ENCODE measurements around the gene CASP3.
"Not testable (repeated sequence)": the region's sequence is repeated elsewhere in the genome, so short reads cannot be mapped to it uniquely, and the experiment has no call there.

CASP3 gene

DNA sequence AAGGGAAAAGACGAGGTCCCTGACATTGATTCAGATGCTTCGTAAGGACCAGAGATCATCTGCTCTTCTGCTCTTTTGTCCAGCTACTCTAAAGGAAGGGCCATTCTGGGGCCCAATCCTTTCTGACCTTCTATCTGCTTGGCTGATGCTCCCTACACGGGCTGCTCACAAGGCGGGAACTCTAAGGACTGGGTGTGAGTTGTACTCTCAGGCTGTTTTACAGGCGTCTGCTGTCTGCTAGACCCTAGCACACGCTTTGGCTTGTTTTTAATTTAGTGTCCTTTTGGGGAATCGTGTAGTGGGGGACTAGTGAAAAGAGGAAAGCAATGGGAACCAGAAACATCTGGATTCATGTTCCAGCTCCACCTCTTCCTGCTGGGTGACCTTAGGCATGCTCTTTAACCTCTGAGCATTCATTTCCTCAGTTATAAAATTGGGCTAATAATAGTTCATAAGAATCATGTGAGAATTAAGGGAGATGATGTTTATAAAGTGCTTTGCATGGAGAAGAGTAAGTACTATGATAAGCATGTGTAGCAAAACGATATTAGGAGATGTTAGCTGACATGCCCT is 53.1 kb downstream of the CASP3 start:
- ATAC-seq (ENCODE audit: insufficient read depth, low read depth) (no peak), DNase-seq (no peak)
- Histone ChIP-seq H3K4me2 (ENCODE audit: insufficient read depth, low read length) (no peak overlapping the region), H3K36me3 (ENCODE audit: insufficient read depth, low read length) (no peaks in the 10 kb centered on the region), H3K79me2 (ENCODE audit: insufficient read depth, low read length) (no peaks in the 10 kb centered on the region), H3K9me3 (ENCODE audit: insufficient read depth, low read length, severe bottlenecking) (no peaks in the 10 kb centered on the region), H3K4me3 (ENCODE audit: low read depth in 1 of 2, low read length in 2 of 2) (no peak overlapping the region), H3K27ac (ENCODE audit: low read length) (no peak overlapping the region), H3K27me3 (ENCODE audit: insufficient read depth, low read length, poor library complexity) (no peaks in the 10 kb centered on the region), H3K9ac (ENCODE audit: low read depth, low read length) (no peak overlapping the region), H3K4me1 (ENCODE audit: insufficient read depth, low read length) (peaks cover 9% of the 10 kb centered on the region), H4K20me1 (ENCODE audit: insufficient read depth, low read length) (no peaks in the 10 kb centered on the region), H2AFZ (ENCODE audit: low read depth, low read length) (no peak overlapping the region)
- TF ChIP-seq, protein P1, sequence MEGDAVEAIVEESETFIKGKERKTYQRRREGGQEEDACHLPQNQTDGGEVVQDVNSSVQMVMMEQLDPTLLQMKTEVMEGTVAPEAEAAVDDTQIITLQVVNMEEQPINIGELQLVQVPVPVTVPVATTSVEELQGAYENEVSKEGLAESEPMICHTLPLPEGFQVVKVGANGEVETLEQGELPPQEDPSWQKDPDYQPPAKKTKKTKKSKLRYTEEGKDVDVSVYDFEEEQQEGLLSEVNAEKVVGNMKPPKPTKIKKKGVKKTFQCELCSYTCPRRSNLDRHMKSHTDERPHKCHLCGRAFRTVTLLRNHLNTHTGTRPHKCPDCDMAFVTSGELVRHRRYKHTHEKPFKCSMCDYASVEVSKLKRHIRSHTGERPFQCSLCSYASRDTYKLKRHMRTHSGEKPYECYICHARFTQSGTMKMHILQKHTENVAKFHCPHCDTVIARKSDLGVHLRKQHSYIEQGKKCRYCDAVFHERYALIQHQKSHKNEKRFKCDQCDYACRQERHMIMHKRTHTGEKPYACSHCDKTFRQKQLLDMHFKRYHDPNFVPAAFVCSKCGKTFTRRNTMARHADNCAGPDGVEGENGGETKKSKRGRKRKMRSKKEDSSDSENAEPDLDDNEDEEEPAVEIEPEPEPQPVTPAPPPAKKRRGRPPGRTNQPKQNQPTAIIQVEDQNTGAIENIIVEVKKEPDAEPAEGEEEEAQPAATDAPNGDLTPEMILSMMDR (IDR thresholded peaks at IDR 0.05; ENCODE audit: borderline replicate concordance, extremely low read depth, low read length, poor library complexity, severe bottlenecking): no peak
- no peak for TF ChIP-seq EZH2 (IDR thresholded peaks at IDR 0.05; ENCODE audit: borderline replicate concordance, low read depth, low read length, severe bottlenecking)

- Histone ChIP-seq H3K27ac (ENCODE audit: low read length) (no peak overlapping the region), H3K79me2 (ENCODE audit: insufficient read depth, low read length) (no peaks in the 10 kb centered on the region), H2AFZ (ENCODE audit: low read depth, low read length) (no peak overlapping the region), H3K4me1 (ENCODE audit: insufficient read depth, low read length) (peaks cover 4% of the 10 kb centered on the region; the same call in 1 of the 2 replicates), H3K27me3 (ENCODE audit: insufficient read depth, low read length, poor library complexity) (no peaks in the 10 kb centered on the region), H4K20me1 (ENCODE audit: insufficient read depth, low read length) (no peaks in the 10 kb centered on the region), H3K4me2 (ENCODE audit: insufficient read depth, low read length) (no peak overlapping the region), H3K9ac (ENCODE audit: low read depth, low read length) (no peak overlapping the region), H3K4me3 (ENCODE audit: low read depth in 1 of 2, low read length in 2 of 2) (no peak overlapping the region), H3K36me3 (ENCODE audit: insufficient read depth, low read length) (no peaks in the 10 kb centered on the region), H3K9me3 (ENCODE audit: insufficient read depth, low read length, severe bottlenecking) (no peaks in the 10 kb centered on the region)
- ATAC-seq (ENCODE audit: insufficient read depth, low read depth) (no peak), DNase-seq (no peak)
- TF ChIP-seq, protein P1 (IDR thresholded peaks at IDR 0.05; ENCODE audit: borderline replicate concordance, extremely low read depth, low read length, poor library complexity, severe bottlenecking): no peak
- no peak for TF ChIP-seq EZH2 (IDR thresholded peaks at IDR 0.05; ENCODE audit: borderline replicate concordance, low read depth, low read length, severe bottlenecking)
Observed at GRCh38 chr4:184595430-184595829, 53.8 kb downstream of the CASP3 start.

- TF ChIP-seq, protein P1 (IDR thresholded peaks at IDR 0.05; ENCODE audit: borderline replicate concordance, extremely low read depth, low read length, poor library complexity, severe bottlenecking): no peak
- no peak for TF ChIP-seq EZH2 (IDR thresholded peaks at IDR 0.05; ENCODE audit: borderline replicate concordance, low read depth, low read length, severe bottlenecking)
- Histone ChIP-seq H2AFZ (ENCODE audit: low read depth, low read length) (no peak overlapping the region), H4K20me1 (ENCODE audit: insufficient read depth, low read length) (no peaks in the 10 kb centered on the region), H3K9me3 (ENCODE audit: insufficient read depth, low read length, severe bottlenecking) (no peaks in the 10 kb centered on the region), H3K4me2 (ENCODE audit: insufficient read depth, low read length) (no peak overlapping the region), H3K4me3 (ENCODE audit: low read depth in 1 of 2, low read length in 2 of 2) (no peak overlapping the region), H3K79me2 (ENCODE audit: insufficient read depth, low read length) (no peaks in the 10 kb centered on the region), H3K27me3 (ENCODE audit: insufficient read depth, low read length, poor library complexity) (no peaks in the 10 kb centered on the region), H3K36me3 (ENCODE audit: insufficient read depth, low read length) (no peaks in the 10 kb centered on the region), H3K27ac (ENCODE audit: low read length) (no peak overlapping the region), H3K4me1 (ENCODE audit: insufficient read depth, low read length) (no peaks in the 10 kb centered on the region), H3K9ac (ENCODE audit: low read depth, low read length) (no peak overlapping the region)
- ATAC-seq (ENCODE audit: insufficient read depth, low read depth) (no peak), DNase-seq (no peak)
Observed at GRCh38 chr4:184593461-184593860, 55.8 kb downstream of the CASP3 start.

GRCh38 chr4:184591747-184592270 is 57.4 kb downstream of the CASP3 start:
- not testable (repeated sequence) for ATAC-seq (ENCODE audit: insufficient read depth, low read depth); H3K9me3 ChIP-seq (ENCODE audit: insufficient read depth, low read length, severe bottlenecking); H3K4me3 ChIP-seq (ENCODE audit: low read depth in 1 of 2, low read length in 2 of 2); H4K20me1 ChIP-seq (ENCODE audit: insufficient read depth, low read length); DNase-seq; H3K36me3 ChIP-seq (ENCODE audit: insufficient read depth, low read length); H3K27me3 ChIP-seq (ENCODE audit: insufficient read depth, low read length, poor library complexity); H3K79me2 ChIP-seq (ENCODE audit: insufficient read depth, low read length); H3K4me1 ChIP-seq (ENCODE audit: insufficient read depth, low read length); H3K4me2 ChIP-seq (ENCODE audit: insufficient read depth, low read length); H3K9ac ChIP-seq (ENCODE audit: low read depth, low read length); H2AFZ ChIP-seq (ENCODE audit: low read depth, low read length); H3K27ac ChIP-seq (ENCODE audit: low read length)
